Omental fat pad (tissue), 4 donors: ENCODE data around the gene SCAMP3. TPM values are rescaled to one million over a fixed set of nuclear protein-coding genes. Genes with fewer than 3 reads are reported as not detected.

ENCODE experiments used
- ATAC-seq: fragments of 150-250 bp; one replicate; pipeline ENCODE4 v1.9.1; 2016; ENCODE audit warnings: mild to moderate bottlenecking, moderate library complexity; ENCODE audit not compliant: low FRiP score
- DNase-seq: peaks from one replicate; pipeline ENCODE4 v3.0.0-alpha.2; 2019; ENCODE audit warnings: low spot score
- CTCF ChIP-seq, 3 donors: fragments of 450-650 bp; IDR thresholded peaks; one replicate each; pipeline ENCODE4 v1.5.1; 2016 to 2017; ENCODE audit warnings: antibody characterized with exemption in 3 of 3, mild to moderate bottlenecking in 3 of 3, moderate library complexity in 2 of 3
- total RNA-seq, 4 donors: library from RNA; depleted of rRNA; stranded (reverse); fragments of >200 nt; gene quantifications; one replicate each; pipeline ENCODE4 v1.1.0, GENCODE V29; 2016

The SCAMP3 gene
- total RNA-seq, 4 donors from 2014 or later, result 48.2 to 72.9 (median 63.1) TPM

DNA sequence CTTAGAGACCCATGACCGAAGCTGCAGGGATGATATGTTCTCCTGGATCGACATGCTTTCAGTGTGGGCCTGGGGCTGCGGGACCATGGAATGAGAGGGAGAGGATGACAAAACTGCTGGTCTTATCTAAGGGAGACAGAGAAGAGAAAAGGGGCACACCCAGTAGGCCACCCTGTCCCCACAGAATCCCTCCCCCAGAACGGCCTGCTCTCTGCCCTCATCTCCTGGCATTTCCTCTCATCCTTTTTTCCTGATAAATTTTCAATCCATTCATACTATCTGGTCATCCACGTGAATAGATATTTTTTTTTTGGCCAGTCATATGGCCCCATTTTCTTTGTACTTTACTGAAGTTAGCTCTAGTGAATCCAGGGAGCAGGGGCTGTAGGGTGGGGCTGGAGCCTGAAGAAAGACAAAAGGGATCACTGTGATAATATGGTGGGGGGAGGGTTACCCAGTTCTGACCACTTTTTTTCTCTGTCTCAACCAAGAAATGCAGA is 39.2 kb upstream of the SCAMP3 start, which contains the start of gene PKLR:
Gene PKLR, minus strand, starts transcription at position 97 of the 500 bp plus-strand sequence. Its CDS starts 43 bp downstream, at position 54.
- TF ChIP-seq CTCF (IDR thresholded peaks at IDR 0.05), result no peak
- ATAC-seq (no peak), DNase-seq (no peak)

DNA sequence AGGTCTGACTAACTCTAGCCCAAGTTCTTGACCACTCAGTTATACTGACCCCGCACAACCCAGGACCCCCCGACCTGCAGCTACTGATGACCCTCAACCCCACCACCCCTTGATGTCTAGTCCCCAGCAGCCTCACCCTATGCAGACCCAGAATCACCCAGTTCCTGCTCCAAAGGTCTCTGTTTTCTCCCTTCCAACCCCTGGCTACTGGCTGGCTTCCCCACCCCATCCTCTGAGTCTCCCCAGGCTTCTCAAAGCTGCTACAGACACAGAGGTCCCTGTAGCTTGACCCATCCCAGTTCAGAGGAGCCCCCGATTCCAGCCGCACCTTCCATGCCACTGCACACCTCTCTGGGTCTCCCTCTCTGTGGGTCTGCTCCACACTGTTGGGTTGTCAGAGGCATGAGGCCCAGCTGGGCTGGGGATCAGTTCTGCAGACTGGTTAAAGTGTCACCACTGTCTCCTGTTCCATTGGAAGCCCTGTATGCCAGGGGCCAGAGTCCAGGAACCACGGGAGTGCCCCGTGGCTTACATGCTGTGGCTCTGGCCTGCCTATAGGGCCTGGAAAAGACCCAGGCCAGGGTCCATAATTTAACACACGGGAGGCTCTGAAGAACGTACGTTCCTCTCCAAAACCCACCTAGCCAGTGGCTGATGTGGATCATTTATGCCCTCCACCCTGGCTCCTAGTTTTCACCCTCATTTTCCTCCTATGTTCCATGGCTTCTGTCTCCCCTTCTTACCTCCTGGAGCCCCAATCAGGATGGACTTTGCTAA is 38.6 kb upstream of the SCAMP3 start:
- no peak for ATAC-seq
- TF ChIP-seq CTCF (IDR thresholded peaks at IDR 0.05), result no peak
- DNase-seq, result no peak

DNA sequence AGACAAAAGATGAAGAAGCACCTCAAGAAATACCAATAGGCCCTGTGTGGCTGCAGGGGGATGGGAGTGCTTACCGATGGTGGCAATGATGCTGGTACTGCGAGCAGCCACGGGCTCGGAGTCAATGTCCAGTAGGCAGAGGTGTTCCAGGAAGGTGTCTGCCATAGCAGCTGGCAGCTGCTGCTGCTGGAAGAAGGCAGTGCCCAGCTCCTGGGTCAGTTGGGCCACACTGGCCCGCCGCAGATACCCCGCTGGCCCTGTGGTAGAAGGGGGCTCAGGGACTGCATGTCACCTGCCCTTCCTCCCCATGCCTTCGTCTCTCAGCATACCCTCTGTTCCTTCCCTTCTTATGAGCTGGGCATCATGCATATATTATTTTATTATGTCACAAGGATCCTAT is 37.9 kb upstream of the SCAMP3 start:
- ATAC-seq (no peak), DNase-seq (no peak)
- TF ChIP-seq CTCF (IDR thresholded peaks at IDR 0.05), result no peak

DNA sequence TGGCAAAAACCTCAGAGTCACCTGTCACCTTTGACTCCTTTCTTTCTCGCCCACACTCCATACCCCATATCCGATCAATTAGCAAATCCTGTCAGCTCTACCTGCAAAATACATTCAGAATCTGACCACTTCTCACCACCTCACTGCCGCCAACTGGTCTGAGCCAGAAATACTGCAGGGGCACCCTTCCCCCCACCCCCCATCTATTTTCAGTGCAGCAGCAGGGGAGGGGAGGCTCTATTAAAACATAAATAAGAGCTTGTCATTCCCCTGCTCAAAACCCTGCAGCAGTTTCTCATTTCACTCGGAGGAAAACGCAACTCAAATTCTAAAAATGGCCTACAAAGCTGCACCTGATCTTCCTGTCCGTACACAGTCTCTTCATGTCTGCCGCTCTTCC is 35.2 kb upstream of the SCAMP3 start:
- no peak for ATAC-seq
- no peak for TF ChIP-seq CTCF (IDR thresholded peaks at IDR 0.05)
- no peak for DNase-seq

- DNase-seq (no peak), ATAC-seq (no peak)
- no peak for TF ChIP-seq CTCF (IDR thresholded peaks at IDR 0.05)
Observed at GRCh38 chr1:155296661-155297060, 34.5 kb upstream of the SCAMP3 start.

DNA sequence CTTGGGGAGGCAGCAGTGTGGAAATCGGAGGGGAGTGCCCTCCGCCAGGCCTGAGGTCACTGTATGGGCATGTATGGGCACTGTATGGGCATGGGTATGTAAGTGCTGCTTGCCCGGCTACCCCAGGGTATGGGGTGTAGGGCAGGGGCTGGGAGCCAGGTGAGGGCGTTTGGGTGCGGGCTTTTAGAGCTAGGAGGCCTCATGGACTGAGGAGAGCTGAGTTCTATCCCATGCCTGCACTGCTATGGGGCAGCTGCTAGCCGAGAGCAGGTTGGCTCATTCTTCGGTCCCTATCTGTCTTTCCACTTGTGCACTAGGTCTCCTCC is 33.7 kb upstream of the SCAMP3 start:
- TF ChIP-seq CTCF (IDR thresholded peaks at IDR 0.05), result no peak
- ATAC-seq (no peak), DNase-seq (no peak)
